AG10803 (cell line): ENCODE results near the gene SOX30.
"Not testable (repeated sequence)": the region's sequence is repeated elsewhere in the genome, so short reads cannot be mapped to it uniquely, and the experiment has no call there.

Experiments used
- DNase-seq: peaks from one replicate; pipeline ENCODE4 v3.0.0; 2010; ENCODE audit warnings: low read depth
- H3K4me3 ChIP-seq: 2 replicates; pipeline ENCODE4 v1.5.1; 2011; ENCODE audit warnings: mild to moderate bottlenecking, low read length, control low read depth
- CTCF ChIP-seq: conservative IDR thresholded peaks from 2 replicates; pipeline ENCODE4 v1.5.1; 2011; ENCODE audit warnings: mild to moderate bottlenecking, low read length, control low read depth, inconsistent platforms

SOX30 gene

GRCh38 chr5:157652377-157652692 lies at the start of gene SOX30:
TSS of gene SOX30 (minus strand) at chr5:157652438. CDS start at chr5:157652078, 360 bp downstream.
- peak within 1 kb of the TSS; percentile 53 for H3K4me3 ChIP-seq
- TF ChIP-seq CTCF, result no peak

GRCh38 chr5:157698674-157699073 lies 46.4 kb upstream of the SOX30 start:
- H3K4me3 ChIP-seq, DNase-seq: not testable (repeated sequence)

More at GRCh38 chr5:157652377-157652692, at the start of gene SOX30:
- DNase-seq, result no peak

- not testable (repeated sequence) for DNase-seq, H3K4me3 ChIP-seq
Measured at GRCh38 chr5:157696154-157696553, 43.9 kb upstream of the SOX30 start.

- not testable (repeated sequence) for DNase-seq, H3K4me3 ChIP-seq
Measured at GRCh38 chr5:157693816-157694215, 41.6 kb upstream of the SOX30 start.

GRCh38 chr5:157690690-157691433 lies 38.6 kb upstream of the SOX30 start:
- DNase-seq, result no peak
- peak overlapping the region; percentile 22; the same call in 1 of the 2 replicates for H3K4me3 ChIP-seq
- no peak for TF ChIP-seq CTCF

GRCh38 chr5:157689942-157690689 lies 37.9 kb upstream of the SOX30 start:
- H3K4me3 ChIP-seq, result peak overlapping the region; percentile 22; the same call in 1 of the 2 replicates
- TF ChIP-seq CTCF, result peak; percentile 21; the same call in 1 of the 2 replicates
- peak; percentile 5 for DNase-seq

GRCh38 chr5:157687198-157687554 lies 34.9 kb upstream of the SOX30 start:
- no peak for TF ChIP-seq CTCF
- DNase-seq, result no peak
- no peak overlapping the region for H3K4me3 ChIP-seq

GRCh38 chr5:157686276-157687197 lies 34.3 kb upstream of the SOX30 start:
- H3K4me3 ChIP-seq, DNase-seq: not testable (repeated sequence)

- DNase-seq, result no peak
- no peak for TF ChIP-seq CTCF
- no peak overlapping the region for H3K4me3 ChIP-seq
Measured at GRCh38 chr5:157682257-157682656, 30.0 kb upstream of the SOX30 start.
